Osteoblast (primary cell): ENCODE measurements around the gene DISC1. TPM values are rescaled to one million over a fixed set of nuclear protein-coding genes. Genes with fewer than 3 reads are reported as not detected.

Experiments used
- DNase-seq: peaks from one replicate; pipeline ENCODE4 v3.0.0; 2011; ENCODE audit warnings: low spot score, mixed read lengths; ENCODE audit not compliant: insufficient read length; ENCODE audit errors: missing footprints
- H2AFZ ChIP-seq: 2 replicates; pipeline ENCODE4 v1.6.0; 2011; ENCODE audit warnings: mild to moderate bottlenecking, low read length
- H3K27ac ChIP-seq: 2 replicates; pipeline ENCODE4 v1.5.1; 2011; ENCODE audit warnings: mild to moderate bottlenecking, low read depth, low read length, moderate library complexity
- H3K27me3 ChIP-seq: 2 replicates; pipeline ENCODE4 v1.6.0; 2012; ENCODE audit warnings: mild to moderate bottlenecking, control low read depth, inconsistent platforms, low read length, moderate library complexity; ENCODE audit not compliant: insufficient read depth
- H3K36me3 ChIP-seq: 2 replicates; pipeline ENCODE4 v1.5.1; 2011; ENCODE audit warnings: mild to moderate bottlenecking, low read length, control low read depth, moderate library complexity; ENCODE audit not compliant: insufficient read depth
- H3K4me1 ChIP-seq: 2 replicates; pipeline ENCODE4 v1.5.1; 2011; ENCODE audit warnings: mild to moderate bottlenecking, low read length, control low read depth, moderate library complexity; ENCODE audit not compliant: insufficient read depth
- H3K4me2 ChIP-seq: 2 replicates; pipeline ENCODE4 v1.6.0; 2011; ENCODE audit warnings: mild to moderate bottlenecking, low read length; ENCODE audit not compliant: insufficient read depth
- H3K4me3 ChIP-seq: fragments of 200-600 bp; sonication (generic); 3 replicates; pipeline ENCODE4 v1.5.1; 2012; ENCODE audit warnings: mild to moderate bottlenecking, low read length, inconsistent platforms; ENCODE audit not compliant: insufficient read depth
- H3K79me2 ChIP-seq: 2 replicates; pipeline ENCODE4 v1.6.0; 2012; ENCODE audit warnings: mild to moderate bottlenecking, low read length, control low read depth, inconsistent platforms; ENCODE audit not compliant: insufficient read depth
- H3K9me3 ChIP-seq: 2 replicates; pipeline ENCODE4 v1.5.1; 2011; ENCODE audit warnings: low read depth, low read length, control low read depth
- H4K20me1 ChIP-seq: 2 replicates; pipeline ENCODE4 v1.6.0; 2012; ENCODE audit warnings: mild to moderate bottlenecking, low read length, control low read depth; ENCODE audit not compliant: insufficient read depth
- CTCF ChIP-seq: IDR thresholded peaks from 2 replicates; pipeline ENCODE4 v1.5.1; 2011; ENCODE audit warnings: mild to moderate bottlenecking, low read depth, low read length, moderate library complexity; ENCODE audit errors: extremely low read depth
- total RNA-seq: library from RNA; depleted of rRNA; stranded (reverse); fragments of >200 nt; gene quantifications from 2 replicates; pipeline ENCODE4 v1.2.3, GENCODE V29; 2012

Gene DISC1
- total RNA-seq, 1 donor, result 11.9 TPM

DNA sequence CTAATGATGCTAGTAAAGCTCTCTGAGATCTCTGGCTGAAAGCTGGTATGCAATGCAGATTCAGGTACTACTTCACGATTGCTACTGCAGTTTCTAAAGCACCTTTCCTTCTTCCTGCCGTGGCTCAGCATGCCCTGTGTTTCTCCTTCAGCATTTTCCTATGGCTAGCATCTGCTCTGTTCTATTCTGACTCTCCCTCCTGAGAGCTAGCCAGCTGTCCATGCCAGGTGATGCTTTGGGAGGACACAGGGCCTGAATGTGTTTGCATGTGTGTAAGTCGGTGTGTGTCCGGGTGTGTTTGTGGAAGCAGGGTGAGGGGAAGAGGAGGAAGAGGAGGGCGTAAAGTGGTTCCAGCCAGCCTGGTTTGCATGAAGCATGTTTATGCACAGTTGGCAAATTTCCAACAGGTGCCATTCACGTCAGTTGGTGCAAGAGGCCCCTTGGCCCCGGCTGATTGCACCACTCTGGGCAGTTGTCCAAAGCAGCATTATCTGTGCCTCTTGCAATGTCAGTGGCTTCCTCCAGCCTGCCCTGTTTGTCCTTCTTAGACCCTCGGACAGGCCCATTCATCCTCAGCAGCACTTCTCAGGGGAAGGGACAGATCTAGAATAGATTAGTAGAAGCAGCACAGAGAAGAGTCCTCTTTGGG, 433.3 kb downstream of the DISC1 start:
- H3K27ac ChIP-seq, result no peak overlapping the region
- H3K9me3 ChIP-seq, result no peaks in the 10 kb centered on the region
- no peak overlapping the region for H2AFZ ChIP-seq
- H3K36me3 ChIP-seq, result no peaks in the 10 kb centered on the region
- no peak for TF ChIP-seq CTCF
- no peak for DNase-seq
- H3K4me1 ChIP-seq, result no peaks in the 10 kb centered on the region
- no peaks in the 10 kb centered on the region for H3K27me3 ChIP-seq
- no peaks in the 10 kb centered on the region for H4K20me1 ChIP-seq
- H3K4me3 ChIP-seq, result no peak overlapping the region
- H3K4me2 ChIP-seq, result no peak overlapping the region
- H3K79me2 ChIP-seq, result no peaks in the 10 kb centered on the region

DNA sequence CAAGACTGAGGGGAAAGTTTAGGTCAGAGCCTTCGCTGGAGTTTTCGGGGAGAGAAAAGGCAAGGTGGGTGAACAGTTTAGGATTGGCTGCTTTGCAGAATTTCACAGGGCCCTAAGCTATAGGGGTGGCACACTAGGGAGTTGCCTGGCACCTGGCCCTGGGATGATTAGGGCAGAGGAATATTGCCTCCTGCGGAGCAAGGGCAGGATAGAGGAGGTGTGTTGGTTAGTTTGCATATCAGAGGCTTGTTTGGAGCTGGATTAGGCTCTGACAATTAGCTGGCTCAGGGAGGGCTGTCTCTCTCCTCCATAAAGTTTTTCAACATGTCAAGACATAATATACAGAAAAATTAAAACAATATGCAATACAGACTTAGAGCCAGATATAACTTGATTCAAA, 436.4 kb downstream of the DISC1 start:
- Histone ChIP-seq H3K4me1 (no peaks in the 10 kb centered on the region), H3K27ac (no peak overlapping the region), H3K4me2 (no peak overlapping the region), H2AFZ (no peak overlapping the region), H3K27me3 (no peaks in the 10 kb centered on the region), H3K36me3 (no peaks in the 10 kb centered on the region), H3K79me2 (no peaks in the 10 kb centered on the region), H4K20me1 (no peaks in the 10 kb centered on the region), H3K4me3 (no peak overlapping the region), H3K9me3 (no peaks in the 10 kb centered on the region)
- no peak for DNase-seq
- no peak for TF ChIP-seq CTCF

DNA sequence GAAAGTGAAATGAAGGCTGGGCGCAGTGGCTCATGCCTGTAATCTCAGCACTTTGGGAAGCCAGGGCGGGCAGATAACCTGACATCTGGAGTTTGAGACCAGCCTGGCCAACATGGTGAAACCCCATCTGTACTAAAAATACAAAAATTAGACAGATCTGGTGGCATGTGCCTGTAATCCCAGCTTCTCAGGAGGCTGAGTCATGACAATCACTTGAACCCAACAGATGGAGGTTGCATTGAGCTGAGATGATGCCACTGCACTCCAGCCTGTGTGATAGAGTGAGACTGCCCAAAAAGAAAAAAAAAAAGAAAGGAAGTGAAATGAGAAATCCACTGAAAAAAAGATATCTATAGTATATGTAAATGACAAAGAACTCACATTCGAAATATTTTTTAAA, 439.9 kb downstream of the DISC1 start:
- H3K79me2 ChIP-seq, result no peaks in the 10 kb centered on the region
- no peak overlapping the region for H2AFZ ChIP-seq
- no peak for TF ChIP-seq CTCF
- no peaks in the 10 kb centered on the region for H4K20me1 ChIP-seq
- no peaks in the 10 kb centered on the region for H3K9me3 ChIP-seq
- no peaks in the 10 kb centered on the region for H3K27me3 ChIP-seq
- no peaks in the 10 kb centered on the region for H3K4me1 ChIP-seq
- no peaks in the 10 kb centered on the region for H3K36me3 ChIP-seq
- H3K4me2 ChIP-seq, result no peak overlapping the region
- no peak overlapping the region for H3K27ac ChIP-seq
- no peak overlapping the region for H3K4me3 ChIP-seq
- DNase-seq, result no peak

DNA sequence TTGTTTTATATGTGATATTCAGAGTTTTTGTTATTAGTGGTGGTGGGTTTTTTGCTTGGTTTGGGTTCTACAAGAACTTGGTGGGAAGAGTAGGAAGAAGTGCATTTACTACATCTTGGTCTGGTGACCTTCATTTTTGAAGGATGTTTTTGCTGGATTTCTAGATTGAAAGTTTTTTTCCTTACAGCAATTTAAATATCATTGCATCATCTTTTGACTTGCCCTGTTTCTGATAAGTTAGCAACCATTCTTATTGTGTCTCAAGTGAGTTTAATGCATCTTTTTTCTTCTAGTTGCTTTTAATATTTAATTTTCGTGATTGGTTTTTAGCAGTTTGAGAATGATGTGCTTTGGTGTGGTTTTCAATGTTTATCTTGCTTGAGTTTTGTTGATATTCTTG, 447.7 kb downstream of the DISC1 start:
- Histone ChIP-seq H3K36me3 (no peaks in the 10 kb centered on the region), H3K4me1 (no peaks in the 10 kb centered on the region), H4K20me1 (no peaks in the 10 kb centered on the region), H3K4me3 (no peak overlapping the region), H2AFZ (no peak overlapping the region), H3K27ac (no peak overlapping the region), H3K9me3 (no peaks in the 10 kb centered on the region), H3K79me2 (no peaks in the 10 kb centered on the region), H3K4me2 (no peak overlapping the region), H3K27me3 (no peaks in the 10 kb centered on the region)
- TF ChIP-seq CTCF, result no peak
- no peak for DNase-seq
